Activated CD4-positive, alpha-beta T cell treated with anti-CD3 and anti-CD28 coated beads, Interleukin-2, amount 50 U/mL, for 4 hours (primary cell): ENCODE results near the gene CDH4.
"Not testable (repeated sequence)": the region's sequence is repeated elsewhere in the genome, so short reads cannot be mapped to it uniquely, and the experiment has no call there.

Source experiments
- DNase-seq, 2 experiments: peaks; one replicate each; pipeline ENCODE4 v3.0.0-alpha.2; 2020

Gene CDH4

DNA sequence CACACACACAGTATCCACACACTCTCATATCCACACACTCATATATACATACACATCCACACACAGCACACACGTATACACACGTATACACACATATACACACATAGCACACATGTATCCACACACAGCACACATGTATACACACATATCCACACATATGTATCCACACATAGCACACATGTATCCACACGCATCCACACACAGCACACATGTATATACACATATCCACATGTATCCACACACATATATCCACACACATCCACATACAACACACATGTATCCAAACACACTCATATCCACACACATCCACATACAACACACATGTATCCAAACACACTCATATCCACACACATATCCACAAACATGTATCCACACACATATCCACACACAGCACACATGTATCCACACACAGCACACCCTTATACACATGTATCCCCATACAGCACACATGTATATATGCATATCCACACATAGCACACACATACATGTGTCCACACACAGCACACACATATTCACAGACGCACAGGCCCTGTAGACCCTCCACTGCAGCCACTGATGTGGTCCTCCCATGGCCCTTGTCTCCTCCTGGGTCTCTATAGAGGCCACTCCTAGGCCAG lies 172.1 kb downstream of the CDH4 start:
- no peak for DNase-seq

DNA sequence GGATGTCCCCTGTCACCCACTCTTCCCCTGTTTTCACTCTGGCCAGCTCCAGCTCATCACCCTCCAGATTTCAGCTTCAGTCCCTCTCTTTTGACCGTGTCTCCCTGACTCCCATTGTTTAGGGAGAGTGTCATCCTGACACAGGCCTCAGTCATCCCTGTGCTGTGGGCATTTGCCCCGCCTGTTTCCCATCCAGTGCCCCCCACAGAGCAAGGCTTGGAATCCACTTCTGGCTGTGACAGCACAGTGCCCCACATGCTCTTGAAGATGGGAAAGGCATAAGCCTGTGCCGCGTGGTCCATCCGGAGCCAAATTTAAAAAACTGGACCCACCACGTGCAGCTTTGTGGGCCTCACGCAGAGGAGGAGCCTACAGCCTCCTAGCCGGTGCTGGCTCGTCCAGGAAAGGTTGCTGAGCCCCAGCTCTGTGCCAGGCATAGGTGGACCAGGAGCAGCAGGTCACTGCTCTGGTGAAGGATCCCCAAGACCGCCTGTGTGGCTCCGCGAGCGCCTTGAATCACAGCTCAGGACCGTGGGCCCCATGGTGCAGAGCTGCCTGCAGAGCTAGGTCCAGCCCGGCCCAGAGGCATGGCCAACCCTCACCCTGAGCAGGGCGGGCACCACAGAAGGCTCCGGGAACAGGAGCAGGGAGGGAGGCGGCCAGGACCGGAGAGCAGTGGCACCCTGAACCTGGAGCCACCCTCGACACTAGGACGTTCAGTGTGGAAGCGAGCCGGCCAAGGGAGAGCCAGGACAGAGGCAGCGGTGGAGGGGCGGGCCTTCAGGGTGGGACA lies 172.8 kb downstream of the CDH4 start:
- DNase-seq = no peak

DNA sequence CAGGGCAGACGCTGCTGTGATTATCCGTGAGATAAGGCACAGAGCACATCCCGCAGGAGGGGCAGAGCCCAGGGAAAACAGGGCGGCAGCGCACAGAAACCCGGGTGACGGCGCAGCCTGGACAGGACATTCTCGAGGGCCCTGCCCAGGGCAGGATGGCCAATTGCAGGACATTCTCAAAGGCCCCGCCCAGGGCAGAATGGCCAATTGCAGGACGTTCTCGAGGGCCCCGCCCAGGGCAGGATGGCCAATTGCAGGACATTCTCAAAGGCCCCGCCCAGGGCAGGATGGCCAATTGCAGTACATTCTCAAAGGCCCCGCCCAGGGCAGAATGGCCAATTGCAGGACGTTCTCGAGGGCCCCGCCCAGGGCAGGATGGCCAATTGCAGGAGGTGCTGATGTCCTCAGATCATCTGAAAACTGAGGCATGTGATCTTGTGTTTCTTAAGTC lies 173.5 kb downstream of the CDH4 start:
- not testable (repeated sequence) for DNase-seq

DNA sequence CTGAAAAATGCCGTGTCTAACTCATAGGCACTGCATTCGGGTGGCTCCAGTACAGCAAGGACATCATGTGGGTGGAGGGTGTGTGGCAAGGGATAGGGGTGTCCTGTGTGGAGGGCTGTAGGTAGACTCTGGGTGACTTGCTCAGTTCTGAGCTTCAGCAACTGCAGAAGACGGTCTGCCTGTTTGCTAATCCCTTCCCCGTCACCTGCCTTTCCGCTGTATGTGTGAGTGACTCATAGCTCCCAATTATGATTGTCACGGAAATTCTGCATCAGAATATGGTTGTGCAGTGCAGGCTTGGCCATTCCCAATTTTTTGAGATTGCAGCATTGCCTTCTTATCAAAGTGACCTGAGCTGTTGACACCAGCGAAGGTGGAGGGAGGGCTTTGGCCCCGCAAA lies 174.3 kb downstream of the CDH4 start:
- DNase-seq = no peak

DNA sequence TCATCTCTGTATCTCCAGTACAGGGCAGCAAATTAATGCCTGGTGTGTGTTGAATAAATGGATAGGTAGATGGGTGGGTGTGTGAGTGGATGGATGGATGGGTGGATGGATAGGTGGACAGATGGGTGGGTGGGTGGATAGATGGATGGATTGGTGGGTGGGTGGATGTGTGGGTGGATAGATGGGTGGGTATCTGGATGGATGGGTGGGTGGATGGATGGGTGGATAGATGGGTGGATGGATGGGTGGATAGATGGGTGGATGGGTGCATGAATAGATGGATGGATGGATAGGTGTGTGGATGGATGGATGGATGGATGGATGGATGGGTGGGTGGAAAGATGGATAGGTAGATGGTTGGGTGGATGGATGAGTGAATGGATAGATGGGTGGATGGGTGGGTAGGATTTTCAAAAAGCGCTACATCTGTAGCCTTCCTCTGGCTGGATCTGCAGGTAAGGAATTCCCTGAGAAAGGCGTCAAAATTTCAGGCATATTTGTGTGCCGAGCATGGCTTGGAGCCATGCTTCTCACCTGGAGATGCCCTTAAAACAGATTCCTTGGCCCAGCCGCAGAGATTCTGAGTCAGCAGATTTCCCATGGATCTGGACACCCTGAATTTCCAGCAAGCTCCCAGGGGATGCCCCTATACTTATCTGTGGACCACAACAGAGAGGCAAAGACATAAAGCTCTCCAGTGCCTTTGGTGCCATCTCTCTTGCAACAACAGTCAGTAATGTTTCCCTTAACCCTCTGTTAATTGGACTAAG lies 177.6 kb downstream of the CDH4 start:
- DNase-seq = no peak

DNA sequence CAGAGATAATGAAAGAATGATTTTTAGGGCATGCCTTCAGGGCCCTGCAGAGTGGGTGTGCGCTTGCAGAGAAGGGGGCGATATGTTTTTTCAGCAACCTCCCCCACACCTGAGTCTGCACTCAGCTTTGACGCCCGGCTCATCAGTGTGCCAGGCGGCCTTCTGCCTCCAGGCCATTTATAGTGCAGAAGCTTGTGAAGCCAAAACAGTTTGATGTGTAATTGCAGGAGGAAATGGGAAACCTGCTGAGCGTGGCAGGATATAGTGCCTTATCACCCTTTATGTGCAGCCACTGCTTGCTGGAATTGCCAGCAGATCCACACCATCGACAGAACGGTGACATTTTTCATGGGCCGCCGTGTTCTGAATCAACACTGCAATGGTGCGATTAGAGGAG lies 178.2 kb downstream of the CDH4 start:
- no peak for DNase-seq

DNA sequence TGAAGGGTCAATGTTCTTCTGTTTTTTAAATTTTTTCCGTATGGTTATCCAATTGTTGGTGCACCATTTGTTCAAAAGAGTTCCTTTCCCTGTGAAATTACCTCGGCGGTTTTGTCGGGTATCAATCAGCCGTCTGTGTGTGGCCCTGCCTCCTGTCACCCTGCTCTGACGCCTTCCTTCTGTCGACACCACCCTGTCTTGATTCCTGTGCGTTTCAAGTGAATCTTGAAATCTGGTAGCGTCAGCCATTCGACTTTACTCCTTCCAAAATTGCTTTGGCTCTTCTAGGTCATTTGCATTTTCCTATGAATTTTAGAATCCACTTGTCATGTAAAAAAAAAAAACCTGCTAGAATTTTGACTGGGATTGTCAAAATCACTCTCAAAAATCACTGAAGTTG lies 181.1 kb downstream of the CDH4 start:
- DNase-seq = no peak

DNA sequence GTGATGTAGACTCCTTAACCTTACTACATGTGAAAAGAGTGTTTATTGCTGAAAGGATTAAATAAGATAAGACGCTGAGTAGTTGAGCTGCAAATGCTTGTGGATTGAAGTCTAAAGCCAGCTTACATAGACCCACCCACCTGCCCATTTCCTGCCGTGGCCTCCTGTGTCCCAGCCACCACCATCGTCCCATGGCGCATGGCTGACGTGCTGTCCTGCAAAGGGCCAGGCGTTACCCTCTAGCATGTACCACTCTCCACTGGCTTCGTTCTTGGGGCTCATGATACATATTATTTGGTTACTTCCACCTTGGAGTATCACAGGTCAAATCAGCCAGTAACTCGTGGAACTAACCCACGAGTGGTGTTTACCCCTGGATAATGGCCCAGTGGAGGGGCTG lies 181.8 kb downstream of the CDH4 start:
- DNase-seq = no peak

DNA sequence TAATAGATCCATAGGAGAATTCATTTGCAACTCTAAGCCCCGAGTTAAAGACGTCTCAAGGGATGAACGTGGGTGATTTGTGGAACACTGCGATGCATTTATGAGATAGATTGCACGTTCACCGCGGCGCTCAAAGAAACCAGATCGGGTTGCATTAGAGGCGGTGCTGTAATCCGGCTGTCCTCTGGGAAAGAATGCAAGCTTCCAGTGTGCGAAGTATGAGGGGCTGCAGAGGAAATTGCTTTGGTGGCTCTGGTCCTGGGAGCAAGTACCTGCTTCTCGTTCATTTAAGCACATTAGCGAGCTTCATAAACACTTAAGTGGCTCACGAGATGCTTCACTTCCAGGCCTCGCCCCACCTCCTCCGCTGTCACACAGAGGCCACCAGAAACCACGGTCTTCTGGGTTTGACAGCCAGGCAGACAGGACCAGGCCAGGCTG lies 182.3 kb downstream of the CDH4 start:
- no peak for DNase-seq

DNA sequence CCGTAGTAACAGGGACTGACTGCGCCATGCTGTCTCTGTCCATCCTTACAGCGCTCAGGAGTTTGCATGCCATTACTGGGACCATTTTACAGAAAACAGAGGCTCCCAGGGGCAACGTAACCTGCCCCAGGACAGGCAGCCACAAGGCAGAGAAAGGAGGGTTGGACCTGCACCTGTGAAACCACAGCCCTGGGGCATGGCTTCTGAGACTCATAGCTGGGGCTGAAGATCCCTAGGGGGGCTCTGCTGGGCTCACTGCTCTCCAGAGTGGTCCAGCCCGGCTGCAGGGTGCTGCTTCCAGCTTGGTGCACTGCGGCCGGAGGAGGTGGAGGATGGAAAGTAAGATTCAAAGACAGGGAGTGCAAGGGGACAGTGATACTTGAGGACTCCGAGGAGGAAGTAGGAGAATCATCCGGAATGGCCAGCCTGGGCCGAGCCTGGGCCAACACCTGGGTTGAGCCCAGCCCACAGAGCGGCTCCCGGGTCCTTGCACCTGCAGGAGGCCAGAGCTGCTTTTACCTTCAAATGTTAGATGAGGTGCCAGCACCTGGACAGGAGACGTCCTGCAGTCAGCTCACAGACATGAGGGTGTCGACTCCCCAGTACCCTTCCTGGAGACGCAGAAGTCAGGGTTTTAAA lies 183.2 kb downstream of the CDH4 start:
- no peak for DNase-seq

DNA sequence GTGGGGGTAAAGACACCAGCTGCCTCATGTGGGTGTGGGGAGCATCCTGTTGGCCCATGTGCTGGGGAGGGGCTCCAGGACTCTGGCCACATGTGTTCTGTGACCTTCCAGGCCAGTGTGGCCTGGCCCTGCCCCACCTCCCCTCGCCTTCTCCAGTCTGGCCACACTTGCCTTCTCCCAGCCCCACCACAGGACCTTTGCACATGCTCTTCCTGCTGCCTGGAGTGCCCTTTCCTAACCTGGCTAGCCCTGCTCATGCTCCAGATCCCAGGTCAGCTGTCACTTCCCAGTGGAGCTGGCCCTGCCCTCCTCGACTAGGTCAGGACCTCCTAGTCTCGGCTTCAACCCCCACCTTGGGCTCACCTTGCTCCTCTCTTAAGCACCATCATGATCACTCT lies 183.8 kb downstream of the CDH4 start:
- DNase-seq = no peak

DNA sequence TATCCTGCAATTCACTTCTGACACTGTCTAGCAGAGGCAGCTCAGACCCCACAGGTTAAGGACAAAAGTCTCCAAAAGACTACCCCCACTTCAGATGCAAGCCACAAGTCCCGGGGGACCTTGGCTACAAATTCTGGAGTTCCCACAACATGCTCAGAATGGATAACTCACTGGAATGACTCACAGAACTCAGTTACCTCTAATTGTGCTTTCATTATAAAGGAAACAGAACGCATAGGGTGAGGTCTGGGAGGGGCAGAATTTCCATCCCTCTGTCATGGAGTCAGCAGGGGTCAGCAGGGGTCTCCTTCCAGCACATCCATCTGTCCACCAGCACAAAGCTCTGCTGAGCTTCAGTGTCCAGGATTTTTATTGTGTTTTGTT lies 184.2 kb downstream of the CDH4 start:
- DNase-seq = no peak

DNA sequence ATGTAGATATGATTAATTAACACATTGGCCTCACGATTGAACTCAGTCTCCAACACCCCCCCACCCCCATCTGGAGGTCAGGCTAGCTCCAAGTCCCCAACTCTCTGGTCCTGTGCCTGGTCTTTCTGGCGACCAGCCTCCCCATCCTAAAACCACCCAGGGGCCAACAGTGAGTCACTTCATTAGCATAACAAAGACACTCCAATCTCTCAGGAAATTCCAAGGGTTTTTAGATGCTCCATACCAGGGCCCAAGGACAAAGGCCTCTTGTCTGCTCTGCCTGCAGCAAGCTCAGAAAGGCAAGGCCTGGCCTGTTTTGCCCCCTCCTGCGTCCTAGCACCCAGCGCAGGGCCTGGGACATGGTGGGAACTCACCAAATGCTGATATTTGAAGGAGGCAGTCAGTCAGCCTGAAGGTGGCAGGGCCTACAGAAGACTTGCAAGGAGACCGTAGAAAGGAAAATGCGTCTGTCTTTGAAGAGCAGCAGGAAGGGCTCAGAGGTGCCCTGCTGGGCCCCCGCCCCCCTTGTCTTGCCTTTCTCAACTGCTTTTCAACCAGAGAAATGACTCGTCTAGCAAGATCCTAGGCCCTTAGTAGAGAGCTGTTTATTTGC lies 184.7 kb downstream of the CDH4 start:
- no peak for DNase-seq

DNA sequence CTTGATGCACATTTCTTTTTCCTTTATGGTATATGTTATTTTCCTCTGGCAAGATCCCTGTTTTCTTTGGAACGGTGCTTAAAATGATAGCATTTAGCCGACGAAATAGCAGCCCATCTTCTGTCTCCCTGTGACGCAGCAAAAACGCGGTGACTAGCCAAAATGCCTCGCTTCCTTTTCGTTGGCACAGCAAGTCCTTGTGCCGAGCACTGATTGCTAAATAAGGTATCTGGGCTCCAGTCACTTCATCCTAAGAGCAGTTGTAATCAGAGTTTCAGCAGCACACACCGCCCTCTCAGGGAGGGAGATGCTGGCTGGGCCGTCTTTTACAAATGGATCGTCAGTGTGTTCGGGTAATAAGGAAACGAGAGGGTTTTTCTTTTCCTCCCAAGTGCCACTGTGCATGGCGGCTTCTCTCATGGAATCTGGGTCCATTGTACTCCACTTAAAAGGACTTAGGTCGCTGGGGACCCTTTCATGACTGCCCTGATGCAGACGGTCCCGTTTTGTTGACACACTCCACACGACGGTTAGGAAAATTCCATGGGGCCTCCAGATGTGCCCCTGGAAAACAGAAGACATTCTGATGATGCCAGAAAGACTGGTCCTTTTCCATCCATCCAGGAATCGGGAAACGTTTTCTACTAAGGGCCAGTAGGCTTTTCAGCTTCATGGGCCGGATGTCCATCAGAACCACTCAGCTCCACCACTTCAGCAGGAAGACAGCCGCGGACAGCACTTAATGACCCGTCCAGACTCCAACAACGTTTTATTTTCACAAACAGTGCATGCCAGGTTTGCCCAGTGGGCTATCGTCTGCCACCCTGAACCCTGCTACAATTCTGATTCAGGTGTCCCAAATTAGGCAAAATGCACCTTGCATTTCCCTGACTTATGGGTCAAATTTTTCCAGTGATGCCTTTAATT lies 185.5 kb downstream of the CDH4 start:
- DNase-seq = no peak

DNA sequence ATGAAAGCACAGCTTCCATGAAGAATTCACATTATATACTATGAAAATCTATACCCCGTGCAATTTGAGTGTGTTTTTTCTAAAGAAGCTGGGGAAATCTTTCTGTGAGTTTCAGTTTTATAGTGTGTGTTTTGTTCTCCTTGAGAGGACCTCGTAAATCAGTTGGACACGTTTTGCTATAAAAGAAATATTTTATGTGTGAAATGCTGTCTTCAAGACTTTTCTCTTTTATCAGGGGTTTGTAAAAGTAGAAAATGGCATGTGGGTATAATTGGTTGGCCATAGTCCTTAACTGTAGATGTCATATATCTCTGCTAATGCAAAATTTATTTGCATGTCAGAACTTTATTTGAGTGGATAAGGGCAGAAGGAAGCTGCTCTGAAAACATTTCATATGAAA lies 186.2 kb downstream of the CDH4 start:
- no peak for DNase-seq

DNA sequence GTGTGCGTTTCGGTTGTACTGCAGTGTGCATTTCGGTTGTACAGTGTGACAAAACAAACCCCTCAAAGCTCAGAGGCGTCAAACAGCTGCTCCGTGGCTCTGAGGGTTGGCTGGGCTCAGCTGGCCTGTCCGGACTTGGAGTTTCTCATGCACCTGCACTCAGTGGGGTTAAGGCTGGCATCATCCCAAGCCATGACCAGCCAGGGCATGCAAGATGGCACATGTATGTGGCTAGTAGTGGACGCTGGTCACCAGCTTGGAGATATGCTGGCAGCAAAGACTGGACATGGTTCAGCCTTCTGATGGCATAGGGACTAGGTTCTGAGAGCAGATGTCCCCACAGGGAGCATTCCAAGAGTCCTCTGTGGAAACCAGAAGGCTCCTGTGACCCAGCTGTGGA lies 187.2 kb downstream of the CDH4 start:
- DNase-seq = no peak

DNA sequence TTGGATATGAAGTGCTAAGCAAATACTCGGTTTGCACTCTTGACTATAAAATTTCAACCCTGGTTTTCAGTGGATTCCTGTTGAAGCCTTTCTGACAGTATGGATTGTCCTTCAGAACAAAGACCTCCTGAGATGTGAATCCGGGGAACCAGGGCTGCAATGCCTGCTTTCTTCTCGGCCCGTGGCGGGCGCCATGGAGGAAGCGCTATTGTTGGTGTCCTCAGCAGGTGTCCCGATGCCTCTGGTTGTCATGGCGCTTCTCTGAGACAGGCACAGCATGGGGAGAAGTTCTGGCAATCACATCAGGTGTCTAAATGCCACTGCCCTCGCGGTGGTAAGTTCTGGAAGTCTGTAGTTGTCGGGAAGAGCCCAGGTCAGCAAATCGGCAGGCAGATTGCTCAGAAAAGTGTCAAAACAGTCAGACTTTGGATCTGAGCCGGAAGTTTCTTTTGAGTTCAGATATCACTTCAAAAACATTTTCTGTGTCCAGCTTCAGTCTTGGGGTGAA lies 188.5 kb downstream of the CDH4 start:
- DNase-seq = no peak

DNA sequence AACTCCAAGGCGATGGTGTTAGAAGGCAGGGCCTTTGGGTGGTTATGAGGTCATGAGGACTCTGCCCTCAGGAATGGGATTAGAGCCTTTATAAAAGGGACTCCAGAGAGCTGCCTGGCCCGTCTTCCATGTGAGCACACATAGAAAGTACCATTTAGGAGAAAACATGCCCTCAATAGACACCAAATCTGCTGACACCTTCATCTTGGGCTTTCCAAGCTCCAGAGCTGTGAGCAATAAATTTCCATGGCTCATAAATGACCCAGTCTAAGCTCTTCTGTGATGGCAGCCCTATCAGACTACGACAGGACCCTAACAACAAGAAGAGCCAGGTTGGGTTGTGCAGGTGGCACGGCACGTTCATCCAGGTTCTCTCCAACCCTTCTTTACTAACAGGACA lies 189.5 kb downstream of the CDH4 start:
- no peak for DNase-seq

DNA sequence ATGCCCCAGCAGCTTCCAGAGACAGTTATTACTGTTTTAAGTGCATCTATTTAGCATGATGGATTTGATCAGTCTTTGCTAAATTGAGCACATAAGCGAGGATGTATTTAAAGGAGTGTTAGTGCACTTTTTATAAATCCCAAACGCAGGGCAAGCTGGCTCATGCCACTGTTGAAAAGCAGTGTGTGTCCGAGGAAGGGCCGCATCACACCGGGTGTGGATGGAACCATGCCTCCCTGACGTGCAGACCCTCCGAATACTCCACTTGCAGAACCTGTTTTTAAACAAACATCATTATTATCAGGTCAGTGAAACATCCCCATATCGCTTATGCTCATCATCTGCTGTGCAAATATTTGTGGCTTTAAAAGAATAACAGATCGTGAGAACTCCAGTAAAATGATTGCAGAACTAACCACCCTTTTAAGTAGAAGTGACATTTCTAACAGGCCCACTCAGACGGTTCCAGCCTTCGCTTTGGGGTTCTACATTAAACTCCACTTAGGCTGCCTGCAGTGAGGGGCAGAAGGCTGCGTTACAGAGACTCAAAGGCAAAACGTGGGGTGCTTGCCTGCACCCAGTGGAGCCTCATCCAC lies 190.1 kb downstream of the CDH4 start:
- no peak for DNase-seq

DNA sequence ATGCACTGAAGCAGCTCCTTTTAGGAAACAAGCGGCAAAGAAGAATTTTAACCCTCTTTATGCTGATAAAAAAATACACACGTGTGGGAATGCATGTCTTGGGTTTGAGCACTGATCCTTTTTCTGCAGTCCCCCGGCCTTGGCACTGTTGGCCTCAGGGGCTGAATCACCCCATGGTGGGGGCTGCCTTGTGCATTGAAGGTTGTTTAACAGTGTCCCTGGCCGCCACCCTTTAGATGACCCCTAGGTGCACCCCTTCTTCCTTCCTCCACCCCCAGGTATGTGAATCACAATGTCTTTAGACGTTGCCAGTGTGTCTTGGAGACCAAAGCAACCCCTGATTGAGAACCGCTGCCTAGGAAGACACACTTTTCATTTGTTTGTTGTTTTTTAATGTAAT lies 190.7 kb downstream of the CDH4 start:
- no peak for DNase-seq

DNA sequence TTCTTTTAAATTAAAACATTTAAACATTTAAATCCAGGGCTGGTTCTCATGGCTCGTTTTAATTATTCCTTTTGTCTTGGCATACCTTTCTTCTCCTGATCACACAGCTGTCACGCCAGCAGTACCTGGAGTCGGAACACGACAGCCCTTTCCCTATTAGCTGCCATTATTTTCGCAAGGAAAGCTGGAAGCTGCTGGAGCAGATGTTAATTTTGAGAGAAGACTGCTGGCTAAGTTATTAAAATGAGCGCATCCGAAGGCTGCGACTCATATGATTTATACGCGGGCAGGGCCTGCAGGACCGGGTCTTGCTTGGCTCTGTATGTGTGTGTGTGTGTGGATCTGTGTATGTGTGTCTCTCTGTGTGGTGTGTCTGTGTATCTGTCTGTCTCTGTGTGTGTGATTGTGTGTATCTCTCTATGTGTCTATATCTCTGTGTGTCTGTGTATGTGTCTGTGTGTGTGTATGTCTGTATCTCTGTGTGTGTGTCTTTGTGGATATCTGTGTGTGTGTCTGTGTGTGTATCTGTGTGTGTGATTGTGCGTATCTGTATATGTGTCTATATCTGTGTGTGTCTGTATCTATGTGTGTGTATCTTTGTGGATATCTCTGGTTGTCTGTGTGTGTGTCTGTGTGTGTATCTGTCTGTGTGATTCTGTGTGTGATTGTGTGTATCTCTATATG lies 191.5 kb downstream of the CDH4 start:
- DNase-seq = no peak
